ENCODE data around the gene CDCP2. TPM values are rescaled to one million over a fixed set of nuclear protein-coding genes. Genes with fewer than 3 reads are reported as not detected.

The CDCP2 gene
- total RNA-seq, 1 experiment from 2014 or later, result not detected

DNA sequence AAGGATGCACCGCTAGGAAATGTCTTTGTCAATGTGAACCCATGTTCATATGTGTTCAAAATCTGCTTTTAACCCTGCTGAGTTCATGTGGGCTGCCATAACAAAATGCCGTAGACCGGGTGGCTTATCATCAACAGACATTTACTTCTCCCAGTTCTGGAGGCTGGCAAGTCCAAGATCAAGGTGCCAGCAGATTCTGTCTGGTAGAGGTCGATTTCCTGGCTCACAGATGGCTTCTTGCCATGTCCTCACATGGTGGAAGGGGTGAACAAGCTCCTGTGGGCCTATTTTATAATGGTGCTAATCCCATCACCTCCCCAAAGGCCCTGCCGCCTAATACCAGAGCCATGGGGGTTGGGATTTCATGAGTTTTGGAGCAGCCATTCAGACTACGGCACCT lies 4.6 kb upstream of the CDCP2 start (continued):
- TF ChIP-seq, protein P1, sequence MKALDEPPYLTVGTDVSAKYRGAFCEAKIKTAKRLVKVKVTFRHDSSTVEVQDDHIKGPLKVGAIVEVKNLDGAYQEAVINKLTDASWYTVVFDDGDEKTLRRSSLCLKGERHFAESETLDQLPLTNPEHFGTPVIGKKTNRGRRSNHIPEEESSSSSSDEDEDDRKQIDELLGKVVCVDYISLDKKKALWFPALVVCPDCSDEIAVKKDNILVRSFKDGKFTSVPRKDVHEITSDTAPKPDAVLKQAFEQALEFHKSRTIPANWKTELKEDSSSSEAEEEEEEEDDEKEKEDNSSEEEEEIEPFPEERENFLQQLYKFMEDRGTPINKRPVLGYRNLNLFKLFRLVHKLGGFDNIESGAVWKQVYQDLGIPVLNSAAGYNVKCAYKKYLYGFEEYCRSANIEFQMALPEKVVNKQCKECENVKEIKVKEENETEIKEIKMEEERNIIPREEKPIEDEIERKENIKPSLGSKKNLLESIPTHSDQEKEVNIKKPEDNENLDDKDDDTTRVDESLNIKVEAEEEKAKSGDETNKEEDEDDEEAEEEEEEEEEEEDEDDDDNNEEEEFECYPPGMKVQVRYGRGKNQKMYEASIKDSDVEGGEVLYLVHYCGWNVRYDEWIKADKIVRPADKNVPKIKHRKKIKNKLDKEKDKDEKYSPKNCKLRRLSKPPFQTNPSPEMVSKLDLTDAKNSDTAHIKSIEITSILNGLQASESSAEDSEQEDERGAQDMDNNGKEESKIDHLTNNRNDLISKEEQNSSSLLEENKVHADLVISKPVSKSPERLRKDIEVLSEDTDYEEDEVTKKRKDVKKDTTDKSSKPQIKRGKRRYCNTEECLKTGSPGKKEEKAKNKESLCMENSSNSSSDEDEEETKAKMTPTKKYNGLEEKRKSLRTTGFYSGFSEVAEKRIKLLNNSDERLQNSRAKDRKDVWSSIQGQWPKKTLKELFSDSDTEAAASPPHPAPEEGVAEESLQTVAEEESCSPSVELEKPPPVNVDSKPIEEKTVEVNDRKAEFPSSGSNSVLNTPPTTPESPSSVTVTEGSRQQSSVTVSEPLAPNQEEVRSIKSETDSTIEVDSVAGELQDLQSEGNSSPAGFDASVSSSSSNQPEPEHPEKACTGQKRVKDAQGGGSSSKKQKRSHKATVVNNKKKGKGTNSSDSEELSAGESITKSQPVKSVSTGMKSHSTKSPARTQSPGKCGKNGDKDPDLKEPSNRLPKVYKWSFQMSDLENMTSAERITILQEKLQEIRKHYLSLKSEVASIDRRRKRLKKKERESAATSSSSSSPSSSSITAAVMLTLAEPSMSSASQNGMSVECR (CRISPR knock-in tag; IDR thresholded peaks at IDR 0.05; ENCODE audit: borderline replicate concordance), result no peak
- TF ChIP-seq RORB (CRISPR knock-in tag; IDR thresholded peaks at IDR 0.05), result no peak

DNA sequence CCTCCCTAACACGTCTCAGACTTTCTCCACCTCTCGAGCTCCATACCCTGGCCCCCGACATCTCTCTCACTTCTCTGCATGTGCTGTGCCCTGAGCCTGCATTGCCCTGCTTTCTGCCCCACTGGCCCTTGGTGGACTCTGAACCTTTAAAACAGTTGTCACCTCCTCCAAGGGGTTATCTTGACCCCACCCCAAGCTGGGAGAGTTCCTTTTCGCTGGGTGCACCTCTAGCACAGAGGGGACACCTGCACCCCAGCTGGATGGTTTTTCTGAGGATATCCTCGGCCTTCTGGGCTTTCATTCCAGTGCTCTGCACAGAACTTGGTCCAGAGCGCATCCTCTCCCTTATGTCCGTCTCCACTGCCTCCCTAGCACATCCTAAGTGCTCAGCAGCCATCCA lies 4.2 kb upstream of the CDCP2 start:
- ChIA-PET POLR2A (no interaction called here), CTCF (interaction anchor here (1.2 kb wide), 1 partner anchor 36 kb away, joined by 3 read pairs; no protein-coding TSS in a partner anchor)
- DNase-seq (ENCODE audit: low spot score), result no peak
- no peak for ATAC-seq
- no peak overlapping the region for H3K27ac Mint-ChIP-seq
- TF ChIP-seq TEAD4 (CRISPR knock-in tag; IDR thresholded peaks at IDR 0.05), result no peak
- TF ChIP-seq, protein P2, sequence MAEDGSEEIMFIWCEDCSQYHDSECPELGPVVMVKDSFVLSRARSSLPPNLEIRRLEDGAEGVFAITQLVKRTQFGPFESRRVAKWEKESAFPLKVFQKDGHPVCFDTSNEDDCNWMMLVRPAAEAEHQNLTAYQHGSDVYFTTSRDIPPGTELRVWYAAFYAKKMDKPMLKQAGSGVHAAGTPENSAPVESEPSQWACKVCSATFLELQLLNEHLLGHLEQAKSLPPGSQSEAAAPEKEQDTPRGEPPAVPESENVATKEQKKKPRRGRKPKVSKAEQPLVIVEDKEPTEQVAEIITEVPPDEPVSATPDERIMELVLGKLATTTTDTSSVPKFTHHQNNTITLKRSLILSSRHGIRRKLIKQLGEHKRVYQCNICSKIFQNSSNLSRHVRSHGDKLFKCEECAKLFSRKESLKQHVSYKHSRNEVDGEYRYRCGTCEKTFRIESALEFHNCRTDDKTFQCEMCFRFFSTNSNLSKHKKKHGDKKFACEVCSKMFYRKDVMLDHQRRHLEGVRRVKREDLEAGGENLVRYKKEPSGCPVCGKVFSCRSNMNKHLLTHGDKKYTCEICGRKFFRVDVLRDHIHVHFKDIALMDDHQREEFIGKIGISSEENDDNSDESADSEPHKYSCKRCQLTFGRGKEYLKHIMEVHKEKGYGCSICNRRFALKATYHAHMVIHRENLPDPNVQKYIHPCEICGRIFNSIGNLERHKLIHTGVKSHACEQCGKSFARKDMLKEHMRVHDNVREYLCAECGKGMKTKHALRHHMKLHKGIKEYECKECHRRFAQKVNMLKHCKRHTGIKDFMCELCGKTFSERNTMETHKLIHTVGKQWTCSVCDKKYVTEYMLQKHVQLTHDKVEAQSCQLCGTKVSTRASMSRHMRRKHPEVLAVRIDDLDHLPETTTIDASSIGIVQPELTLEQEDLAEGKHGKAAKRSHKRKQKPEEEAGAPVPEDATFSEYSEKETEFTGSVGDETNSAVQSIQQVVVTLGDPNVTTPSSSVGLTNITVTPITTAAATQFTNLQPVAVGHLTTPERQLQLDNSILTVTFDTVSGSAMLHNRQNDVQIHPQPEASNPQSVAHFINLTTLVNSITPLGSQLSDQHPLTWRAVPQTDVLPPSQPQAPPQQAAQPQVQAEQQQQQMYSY (CRISPR knock-in tag; IDR thresholded peaks at IDR 0.05), result no peak
- no peak for TF ChIP-seq ZNF423 (CRISPR knock-in tag; IDR thresholded peaks at IDR 0.05)
- TF ChIP-seq, protein P3, sequence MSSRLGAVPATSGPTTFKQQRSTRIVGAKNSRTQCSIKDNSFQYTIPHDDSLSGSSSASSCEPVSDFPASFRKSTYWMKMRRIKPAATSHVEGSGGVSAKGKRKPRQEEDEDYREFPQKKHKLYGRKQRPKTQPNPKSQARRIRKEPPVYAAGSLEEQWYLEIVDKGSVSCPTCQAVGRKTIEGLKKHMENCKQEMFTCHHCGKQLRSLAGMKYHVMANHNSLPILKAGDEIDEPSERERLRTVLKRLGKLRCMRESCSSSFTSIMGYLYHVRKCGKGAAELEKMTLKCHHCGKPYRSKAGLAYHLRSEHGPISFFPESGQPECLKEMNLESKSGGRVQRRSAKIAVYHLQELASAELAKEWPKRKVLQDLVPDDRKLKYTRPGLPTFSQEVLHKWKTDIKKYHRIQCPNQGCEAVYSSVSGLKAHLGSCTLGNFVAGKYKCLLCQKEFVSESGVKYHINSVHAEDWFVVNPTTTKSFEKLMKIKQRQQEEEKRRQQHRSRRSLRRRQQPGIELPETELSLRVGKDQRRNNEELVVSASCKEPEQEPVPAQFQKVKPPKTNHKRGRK (CRISPR knock-in tag; IDR thresholded peaks at IDR 0.05; ENCODE audit: borderline replicate concordance), result no peak
- no peak for TF ChIP-seq ZNF416 (CRISPR knock-in tag; IDR thresholded peaks at IDR 0.05)
- no peak for TF ChIP-seq KAT7 (CRISPR knock-in tag; IDR thresholded peaks at IDR 0.05; ENCODE audit: borderline replicate concordance)
- TF ChIP-seq, protein P4, sequence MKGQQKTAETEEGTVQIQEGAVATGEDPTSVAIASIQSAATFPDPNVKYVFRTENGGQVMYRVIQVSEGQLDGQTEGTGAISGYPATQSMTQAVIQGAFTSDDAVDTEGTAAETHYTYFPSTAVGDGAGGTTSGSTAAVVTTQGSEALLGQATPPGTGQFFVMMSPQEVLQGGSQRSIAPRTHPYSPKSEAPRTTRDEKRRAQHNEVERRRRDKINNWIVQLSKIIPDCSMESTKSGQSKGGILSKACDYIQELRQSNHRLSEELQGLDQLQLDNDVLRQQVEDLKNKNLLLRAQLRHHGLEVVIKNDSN (CRISPR knock-in tag; IDR thresholded peaks at IDR 0.05), result no peak
- TF ChIP-seq, protein P5, sequence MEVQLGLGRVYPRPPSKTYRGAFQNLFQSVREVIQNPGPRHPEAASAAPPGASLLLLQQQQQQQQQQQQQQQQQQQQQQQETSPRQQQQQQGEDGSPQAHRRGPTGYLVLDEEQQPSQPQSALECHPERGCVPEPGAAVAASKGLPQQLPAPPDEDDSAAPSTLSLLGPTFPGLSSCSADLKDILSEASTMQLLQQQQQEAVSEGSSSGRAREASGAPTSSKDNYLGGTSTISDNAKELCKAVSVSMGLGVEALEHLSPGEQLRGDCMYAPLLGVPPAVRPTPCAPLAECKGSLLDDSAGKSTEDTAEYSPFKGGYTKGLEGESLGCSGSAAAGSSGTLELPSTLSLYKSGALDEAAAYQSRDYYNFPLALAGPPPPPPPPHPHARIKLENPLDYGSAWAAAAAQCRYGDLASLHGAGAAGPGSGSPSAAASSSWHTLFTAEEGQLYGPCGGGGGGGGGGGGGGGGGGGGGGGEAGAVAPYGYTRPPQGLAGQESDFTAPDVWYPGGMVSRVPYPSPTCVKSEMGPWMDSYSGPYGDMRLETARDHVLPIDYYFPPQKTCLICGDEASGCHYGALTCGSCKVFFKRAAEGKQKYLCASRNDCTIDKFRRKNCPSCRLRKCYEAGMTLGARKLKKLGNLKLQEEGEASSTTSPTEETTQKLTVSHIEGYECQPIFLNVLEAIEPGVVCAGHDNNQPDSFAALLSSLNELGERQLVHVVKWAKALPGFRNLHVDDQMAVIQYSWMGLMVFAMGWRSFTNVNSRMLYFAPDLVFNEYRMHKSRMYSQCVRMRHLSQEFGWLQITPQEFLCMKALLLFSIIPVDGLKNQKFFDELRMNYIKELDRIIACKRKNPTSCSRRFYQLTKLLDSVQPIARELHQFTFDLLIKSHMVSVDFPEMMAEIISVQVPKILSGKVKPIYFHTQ (CRISPR knock-in tag; IDR thresholded peaks at IDR 0.05), result no peak
- peaks cover 13% of the 10 kb centered on the region for H3K4me1 Mint-ChIP-seq
- no peaks in the 10 kb centered on the region for H3K9me3 Mint-ChIP-seq
- no peaks in the 10 kb centered on the region for H3K36me3 Mint-ChIP-seq
- no peak overlapping the region for H3K4me3 Mint-ChIP-seq
- no peaks in the 10 kb centered on the region; the same call in 1 of the 2 replicates for H3K27me3 Mint-ChIP-seq (ENCODE audit: low read depth)

All from WTC11 (cell line).